ENCODE data around the gene UBALD1. TPM values are rescaled to one million over a fixed set of nuclear protein-coding genes. Genes with fewer than 3 reads are reported as not detected.

Gene UBALD1
- total RNA-seq, 2 donors from 2014 or later: 19.6 to 20.0 TPM

DNA sequence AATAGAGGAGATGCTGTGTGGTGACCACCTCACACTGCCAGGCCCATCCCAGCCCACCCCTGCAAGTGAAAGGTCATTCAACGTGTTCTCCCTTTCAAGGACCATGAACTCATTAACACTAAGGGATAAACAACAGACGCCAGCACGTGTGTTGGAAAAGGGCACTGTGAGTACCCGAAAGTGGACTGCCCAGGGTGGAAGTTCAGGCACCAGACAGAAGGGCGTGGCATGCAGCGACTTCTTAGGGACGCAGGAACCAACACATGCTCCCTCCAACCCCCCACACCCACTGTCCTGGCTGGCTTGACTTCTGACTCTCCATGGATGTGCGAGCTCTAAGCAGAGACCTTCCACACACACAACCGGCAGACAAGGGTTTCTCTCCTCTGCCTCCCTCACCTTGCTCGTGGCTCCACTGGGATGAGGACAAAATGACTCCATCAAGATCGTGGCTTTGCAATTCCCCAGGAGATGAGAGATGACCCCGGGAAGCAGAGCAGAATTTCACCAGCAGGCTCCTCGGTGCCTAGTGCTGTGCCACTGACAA, 11.0 kb downstream of the UBALD1 start:
- intact Hi-C loops (cut with DNase I): no loop called here
- ATAC-seq: no peak
- no peak for DNase-seq

DNA sequence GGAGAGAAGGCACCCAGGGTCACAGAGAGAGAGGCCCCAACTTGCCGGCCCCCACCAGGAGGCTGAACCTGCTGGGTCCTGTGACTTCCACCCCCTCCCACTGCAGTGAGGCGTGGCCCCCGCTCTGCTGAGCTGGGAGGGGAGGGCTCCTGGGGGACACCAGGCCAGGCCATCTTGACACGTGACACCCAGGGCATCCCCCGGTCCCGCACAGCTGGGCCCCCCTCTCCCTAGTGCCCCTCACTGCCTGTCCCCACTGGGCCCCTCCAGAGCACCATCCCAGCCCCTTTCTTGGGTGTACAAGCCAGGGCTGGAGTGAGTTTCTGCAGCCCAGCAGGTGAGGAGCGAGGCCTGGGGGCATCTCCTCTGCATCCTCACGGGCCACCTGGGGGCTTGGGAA, 12.4 kb downstream of the UBALD1 start:
- DNase-seq (no peak), ATAC-seq (no peak)
- intact Hi-C loops (cut with DNase I): no loop called here

DNA sequence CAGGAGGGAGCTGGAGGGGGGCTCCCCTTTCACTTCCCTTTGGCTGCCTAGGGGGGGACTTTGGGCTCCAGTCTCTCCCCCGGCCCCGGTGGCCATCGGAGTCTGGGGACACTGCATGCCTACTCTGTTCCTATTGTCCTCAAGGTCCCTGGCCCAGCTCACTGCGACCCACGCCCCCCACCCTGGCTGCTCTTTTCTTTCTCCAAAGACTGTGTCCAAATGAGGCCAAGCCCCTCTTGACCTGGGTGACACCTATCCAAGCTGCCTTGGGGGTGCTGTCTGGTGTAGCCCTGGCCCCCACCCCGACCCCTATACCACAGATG, 12.9 kb downstream of the UBALD1 start:
- DNase-seq: no peak
- no peak for ATAC-seq
- intact Hi-C loops (cut with DNase I): no loop called here

DNA sequence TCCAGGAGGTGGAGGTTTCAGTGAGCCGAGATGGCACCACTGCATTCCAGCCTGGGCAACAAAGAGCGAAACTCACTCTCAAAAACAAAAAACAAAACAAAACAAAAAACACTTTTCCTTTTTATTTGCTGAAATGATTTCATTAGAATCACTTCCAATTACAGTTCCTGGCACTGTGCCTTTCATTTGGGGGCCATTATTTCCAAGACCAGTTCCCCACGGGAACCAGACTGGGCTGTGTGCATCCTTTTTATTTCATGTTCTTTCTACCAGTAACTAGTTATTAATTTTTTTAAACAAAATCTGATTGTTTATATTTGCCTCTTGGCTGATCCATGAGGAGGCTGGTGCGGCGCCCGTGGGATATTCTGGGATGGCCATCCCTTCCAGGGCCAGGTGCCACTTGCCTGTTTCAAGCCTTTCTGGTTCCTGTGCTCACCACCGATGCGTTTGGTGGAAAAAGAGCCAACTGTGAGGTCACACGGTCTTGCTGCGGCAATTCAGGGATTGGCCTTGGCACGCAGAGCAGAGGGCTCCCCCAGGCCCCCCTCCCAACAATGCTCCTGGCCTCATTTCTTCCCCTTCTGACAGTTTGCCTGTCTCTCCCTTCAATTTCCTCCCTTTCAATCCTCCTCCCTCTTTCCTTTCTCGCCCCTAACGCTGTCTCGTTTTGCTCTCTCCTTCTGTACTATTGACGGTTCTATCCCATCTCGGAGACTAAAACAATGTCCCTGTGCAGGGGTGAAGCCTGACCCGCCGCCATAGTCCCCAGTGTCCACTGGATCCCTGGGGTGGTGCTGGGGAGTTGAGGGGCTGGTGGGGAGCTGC, 13.4 kb downstream of the UBALD1 start:
- intact Hi-C loops (cut with DNase I): no loop called here
- DNase-seq (no peak), ATAC-seq (peak in 1 of 2 donors; percentile 25)

DNA sequence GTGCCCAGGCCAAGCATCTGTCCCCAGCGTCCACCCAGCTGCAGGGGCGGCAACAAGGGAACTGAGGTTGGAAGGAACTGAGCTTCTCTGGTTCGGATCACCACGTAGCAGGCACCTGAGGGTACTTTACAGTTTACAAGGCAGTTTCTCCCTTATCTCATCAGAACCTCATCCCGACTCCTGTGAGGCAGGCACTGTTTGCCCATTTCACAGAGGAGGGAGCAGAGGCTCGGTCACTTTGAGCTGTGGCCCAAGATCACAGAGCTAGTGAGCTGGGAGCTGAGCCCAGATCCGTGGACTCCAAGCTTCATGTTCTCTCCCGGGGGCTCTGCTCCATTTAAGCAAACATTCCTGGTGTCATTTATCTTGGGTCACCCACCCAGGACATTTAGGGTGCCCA, 15.1 kb downstream of the UBALD1 start:
- DNase-seq (no peak), ATAC-seq (no peak)
- intact Hi-C loops (cut with DNase I): no loop called here

DNA sequence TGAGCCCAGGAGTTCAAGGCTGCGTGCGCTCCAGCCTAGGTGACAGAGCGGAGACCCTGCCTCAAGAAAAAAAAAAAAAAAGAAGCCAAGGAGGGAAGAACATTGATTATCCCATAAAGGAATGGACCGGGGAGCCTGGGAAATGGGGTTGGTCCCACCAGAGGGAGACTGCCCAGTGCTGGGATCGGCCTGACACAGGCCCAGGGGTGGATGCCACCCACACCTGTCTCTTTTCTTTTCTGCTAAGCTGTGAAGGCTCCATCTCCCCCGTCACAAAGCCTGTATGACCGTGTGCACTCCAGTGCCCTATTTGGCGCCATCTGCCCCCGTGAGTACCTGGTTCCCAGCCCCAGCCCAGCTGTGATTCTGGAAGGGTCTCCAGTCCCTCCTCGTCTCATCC, 15.7 kb downstream of the UBALD1 start:
- ATAC-seq (no peak), DNase-seq (no peak)
- intact Hi-C loops (cut with DNase I): no loop called here

DNA sequence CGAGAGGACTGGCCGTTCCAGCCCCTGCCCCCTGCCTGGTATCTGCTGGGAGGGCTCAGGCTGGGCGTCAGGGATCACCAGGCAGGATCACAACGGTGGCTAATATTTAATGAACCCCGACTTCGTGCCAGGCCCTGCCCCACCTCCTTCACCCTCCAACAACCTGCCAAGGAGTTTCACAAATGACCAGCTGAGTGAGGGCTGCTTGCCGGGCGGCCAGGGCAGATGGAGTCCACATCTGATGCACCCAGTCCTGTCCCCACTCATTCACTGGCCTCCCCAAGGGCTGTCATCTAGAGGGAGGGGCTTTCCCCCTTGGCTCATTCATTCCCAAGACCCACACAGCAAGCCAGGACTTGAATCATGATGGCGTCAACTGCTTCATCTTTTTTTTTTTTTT, 17.5 kb downstream of the UBALD1 start:
- intact Hi-C loops (cut with DNase I): no loop called here
- ATAC-seq (no peak), DNase-seq (no peak)

DNA sequence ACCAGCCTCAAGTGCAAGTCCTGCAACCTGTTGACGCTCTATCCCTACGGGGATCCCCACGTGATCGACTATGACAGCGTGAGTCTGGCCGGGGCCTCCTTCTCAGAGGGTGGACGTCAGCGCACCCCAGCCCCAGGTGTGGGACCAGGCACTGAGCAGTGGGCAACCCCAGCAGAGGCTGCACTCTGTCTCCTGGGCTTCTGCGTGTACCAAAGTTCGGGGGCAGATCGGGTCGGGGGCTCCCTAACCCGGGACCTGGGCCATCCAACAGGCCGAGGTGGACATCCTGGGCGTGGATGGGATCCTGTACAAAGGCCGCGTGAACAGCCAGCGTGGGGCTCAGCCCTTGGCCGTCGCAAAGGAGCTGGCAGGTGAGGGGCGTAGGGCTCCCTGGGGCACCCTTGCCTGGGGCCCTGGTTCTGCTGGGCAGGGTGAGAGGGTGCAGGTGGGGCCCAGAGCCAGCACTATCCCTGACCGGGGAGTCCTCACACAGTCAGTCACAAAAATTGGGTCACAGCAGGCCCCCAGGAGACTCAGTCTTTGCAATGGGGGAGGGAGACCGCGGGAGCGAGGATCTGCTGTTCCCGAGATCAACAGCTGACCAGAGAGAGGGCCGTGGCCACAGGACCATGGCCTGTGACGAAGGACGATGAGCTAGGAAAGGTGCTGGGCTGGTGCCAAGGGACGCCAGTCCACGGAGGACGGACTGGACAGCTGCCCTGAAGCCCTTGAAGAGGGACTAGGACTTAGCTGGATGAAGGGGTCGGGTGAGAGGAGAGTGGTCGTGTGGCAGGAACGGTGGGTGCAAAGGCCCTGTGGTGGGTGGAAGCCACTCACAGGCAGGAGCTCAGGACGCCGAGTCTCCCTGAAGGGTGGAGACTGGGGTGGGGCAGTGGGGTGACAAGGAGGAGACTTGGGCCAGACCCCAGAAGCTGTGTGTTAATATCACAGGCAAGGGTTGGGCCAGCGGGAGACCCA, 20.0 kb downstream of the UBALD1 start:
- intact Hi-C loops (cut with DNase I): no loop called here
- no peak for ATAC-seq
- DNase-seq: no peak

DNA sequence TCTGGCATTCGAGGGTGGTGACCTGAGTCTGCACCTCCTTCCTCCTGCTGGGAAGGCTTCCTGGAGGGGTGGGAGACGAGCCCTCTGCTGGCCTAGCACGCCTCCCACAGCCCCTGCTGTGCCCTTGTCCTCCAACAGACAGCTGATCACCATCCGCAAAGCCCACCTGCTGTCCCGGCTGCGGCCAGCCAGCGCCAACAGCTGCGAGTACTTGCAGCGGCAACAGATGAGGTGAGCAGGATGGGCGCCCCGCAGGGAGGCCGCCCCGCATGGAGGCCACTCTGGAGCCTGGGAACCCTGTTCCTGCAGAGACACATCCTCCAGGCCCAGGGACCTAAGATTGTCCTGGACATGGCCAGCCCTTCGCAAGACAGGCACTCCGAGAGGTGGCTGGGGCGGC, 21.6 kb downstream of the UBALD1 start:
- DNase-seq (no peak), ATAC-seq (no peak)
- intact Hi-C loops (cut with DNase I): no loop called here

DNA sequence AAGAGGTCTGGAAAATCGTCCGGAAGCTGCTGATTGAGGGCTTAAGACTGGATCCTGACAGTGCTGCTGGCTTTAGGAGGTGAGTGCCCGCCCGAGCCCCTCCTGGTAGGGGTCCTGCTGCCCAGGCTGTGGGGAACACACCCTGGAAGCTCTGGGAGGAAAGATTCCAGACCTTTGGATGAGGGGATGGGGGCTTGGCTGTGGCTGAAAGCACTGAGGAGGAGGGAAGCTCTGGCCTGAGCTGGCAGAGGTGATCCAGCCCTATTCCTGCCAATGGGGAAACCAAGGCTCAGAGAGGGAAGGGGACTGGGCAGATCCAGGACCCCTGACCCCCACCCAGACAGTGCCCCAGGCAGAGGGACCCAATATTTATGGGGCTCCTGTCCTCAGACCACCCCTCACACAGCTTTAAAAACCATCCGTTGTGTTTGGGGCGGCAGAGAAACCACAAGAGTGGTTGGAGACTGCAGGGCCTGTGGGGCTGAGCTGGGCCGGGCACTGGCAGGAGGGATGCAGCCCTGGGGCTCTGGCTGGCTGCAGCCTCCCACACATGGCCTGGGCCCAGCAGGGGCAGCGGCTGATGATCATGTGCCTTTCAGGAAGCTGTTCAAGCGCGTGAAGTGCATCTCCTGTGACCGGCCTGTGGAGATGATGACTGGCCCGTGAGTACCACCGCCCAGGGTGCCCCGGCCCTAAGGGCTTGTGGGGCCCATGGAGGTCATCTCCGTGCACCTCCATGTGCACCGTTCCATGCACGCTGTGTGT, 22.8 kb downstream of the UBALD1 start:
- intact Hi-C loops (cut with DNase I): no loop called here
- ATAC-seq (no peak), DNase-seq (no peak)

DNA sequence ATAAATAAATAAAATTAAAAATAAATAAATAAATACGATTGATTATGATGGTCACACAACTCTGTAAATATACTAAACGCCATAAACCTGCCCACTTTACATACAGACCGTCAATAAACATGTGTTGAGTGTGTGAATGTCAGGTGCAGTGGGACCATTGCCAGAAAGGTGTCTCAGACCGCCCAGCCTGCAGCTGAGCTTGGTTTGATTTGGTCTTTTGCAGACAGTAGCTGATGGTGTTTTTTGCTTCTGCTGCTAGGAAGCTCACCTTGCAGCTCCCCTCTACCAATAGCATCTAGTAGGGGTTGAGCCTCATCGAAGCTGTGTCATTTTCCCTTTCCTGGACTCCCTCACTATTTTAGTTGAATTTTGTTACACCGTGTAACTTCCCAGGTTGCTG, 23.5 kb downstream of the UBALD1 start:
- intact Hi-C loops (cut with DNase I): no loop called here
- ATAC-seq (no peak), DNase-seq (no peak)

DNA sequence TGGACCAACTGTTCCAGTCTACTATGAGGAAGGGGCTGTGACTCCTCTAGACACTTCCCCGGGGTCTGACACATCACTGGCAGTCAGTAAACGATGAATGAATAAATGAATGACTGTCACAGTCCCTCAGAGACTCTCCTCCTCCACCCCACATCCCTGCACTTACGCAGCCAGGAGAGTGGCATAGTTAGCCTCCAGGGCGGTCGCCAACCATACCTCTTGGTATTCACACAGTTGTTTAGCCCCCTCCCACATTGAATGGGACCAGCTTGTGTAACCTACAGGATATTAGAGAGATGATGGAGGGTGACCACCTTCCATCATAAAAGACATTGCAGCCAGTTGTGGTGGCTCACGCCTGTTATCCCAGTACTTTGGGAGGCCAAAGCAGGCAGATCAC, 25.7 kb downstream of the UBALD1 start:
- intact Hi-C loops (cut with DNase I): loop anchor here (10.0 kb wide), 1 partner anchor 84 kb away; no protein-coding TSS in a partner anchor
- DNase-seq (no peak), ATAC-seq (no peak)

DNA sequence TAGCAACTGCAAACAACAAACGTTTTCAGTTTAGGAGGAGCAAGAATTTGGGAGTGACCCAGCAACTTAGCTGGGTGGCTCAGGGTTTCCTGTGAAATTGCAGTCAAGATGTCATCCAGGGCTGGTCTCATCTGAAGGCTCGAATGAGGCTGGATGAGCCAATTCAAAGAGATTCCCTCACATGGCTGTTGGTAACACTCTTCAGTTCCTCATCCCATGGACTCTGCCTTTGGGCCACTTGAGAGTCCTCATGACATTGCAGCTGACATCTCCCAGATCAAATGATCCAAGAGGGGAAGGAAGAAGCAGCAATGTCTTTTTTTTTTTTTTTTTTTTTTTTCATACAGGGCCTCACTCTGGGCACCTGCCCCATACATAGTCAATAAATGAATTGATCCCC, 26.3 kb downstream of the UBALD1 start:
- no peak for DNase-seq
- intact Hi-C loops (cut with DNase I): loop anchor here (10.0 kb wide), 1 partner anchor 84 kb away; no protein-coding TSS in a partner anchor
- no peak for ATAC-seq

DNA sequence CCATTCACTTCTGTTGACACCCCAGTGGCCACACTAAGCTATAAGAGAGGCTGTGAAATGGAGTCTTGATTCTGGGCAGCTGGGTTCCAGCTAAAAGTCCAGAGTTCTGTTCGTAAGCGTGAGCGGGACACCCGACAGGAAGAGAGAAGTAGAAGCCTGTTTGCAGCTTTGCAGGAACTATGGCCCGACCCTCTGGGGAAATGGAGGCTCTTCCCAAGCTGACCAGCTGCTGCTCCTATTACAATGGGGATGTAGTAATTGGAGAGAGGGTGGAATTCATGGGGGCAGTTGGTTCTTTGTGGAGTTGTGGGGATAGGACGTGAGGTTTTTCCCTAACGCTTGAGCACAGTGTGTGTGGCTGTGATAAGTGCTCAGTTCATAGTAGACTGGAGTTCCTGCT, 28.4 kb downstream of the UBALD1 start:
- intact Hi-C loops (cut with DNase I): loop anchor here (10.0 kb wide), 1 partner anchor 81 kb away; no protein-coding TSS in a partner anchor
- ATAC-seq: no peak

DNA sequence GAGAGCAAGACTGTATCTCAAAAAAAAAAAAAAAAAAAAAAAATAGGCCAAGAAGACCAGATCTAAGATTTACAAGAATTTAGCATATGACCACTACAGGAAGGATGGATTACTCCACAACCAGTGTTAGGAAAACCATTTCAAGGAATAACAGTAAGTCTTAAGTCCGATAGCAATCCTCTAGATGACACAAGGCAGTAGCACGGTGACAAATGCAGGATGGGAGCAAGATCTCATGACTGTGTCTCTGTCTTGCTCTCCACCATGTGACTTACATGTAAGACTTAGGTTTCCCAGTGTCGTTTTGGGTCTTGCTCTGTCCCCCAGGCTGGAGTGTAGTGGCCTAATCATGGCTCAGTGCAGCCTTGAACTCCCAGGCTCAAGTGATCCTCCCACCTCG, 30.8 kb downstream of the UBALD1 start:
- DNase-seq (no peak), ATAC-seq (no peak)
- intact Hi-C loops (cut with DNase I): loop anchor here (10.0 kb wide), 1 partner anchor 79 kb away; no protein-coding TSS in a partner anchor

More for the DNA sequence above, 28.4 kb downstream of the UBALD1 start:
- no peak for DNase-seq

DNA sequence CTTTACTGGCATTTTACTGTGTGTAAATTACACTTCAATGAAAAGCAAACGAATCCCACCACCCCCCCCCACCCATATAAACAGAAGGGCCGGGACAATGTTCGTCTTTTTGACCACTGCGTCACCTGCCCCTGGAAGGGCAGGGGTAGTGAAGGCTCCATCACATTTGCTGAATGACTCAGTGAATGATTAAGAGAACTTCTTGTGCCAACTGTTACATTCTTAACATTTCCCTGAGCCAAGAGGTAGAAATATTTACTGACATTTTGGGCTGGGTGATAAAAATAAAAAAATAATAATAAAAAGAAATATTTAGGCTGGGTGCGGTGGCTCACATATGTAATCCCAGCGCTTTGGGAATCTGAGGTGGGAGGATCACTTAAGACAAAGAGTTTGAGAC, 34.4 kb downstream of the UBALD1 start:
- DNase-seq (no peak), ATAC-seq (peak in 1 of 2 donors; percentile 69)
- intact Hi-C loops (cut with DNase I): loop anchor here (10.0 kb wide), 1 partner anchor 75 kb away; no protein-coding TSS in a partner anchor

DNA sequence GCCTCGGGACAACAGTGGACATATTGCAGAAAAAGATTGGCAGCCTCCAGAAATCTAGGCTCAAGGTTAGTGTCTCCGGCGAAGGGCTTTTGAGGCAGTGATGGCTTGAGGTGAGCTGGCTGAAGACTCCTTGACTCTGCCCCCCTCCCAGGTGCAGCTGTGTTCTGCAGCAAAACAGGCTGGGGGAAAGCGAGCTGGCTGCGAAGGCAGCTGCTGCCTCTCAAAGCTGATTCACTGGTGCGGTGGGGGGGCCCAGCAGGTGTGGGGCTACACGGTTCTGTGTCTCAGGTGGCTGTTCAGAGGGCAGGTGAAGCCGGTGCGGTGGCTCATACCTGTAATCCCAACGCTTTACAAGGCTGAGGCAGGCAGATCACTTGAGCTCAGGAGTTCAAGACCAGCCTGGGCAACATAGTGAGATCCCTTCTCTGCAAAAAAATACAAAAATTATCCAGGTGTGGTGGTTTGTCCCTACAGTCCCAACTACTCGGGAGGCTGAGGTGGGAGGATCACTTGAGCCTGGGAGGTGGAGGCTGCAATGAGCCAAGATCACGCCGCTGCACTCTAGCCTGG, 35.6 kb downstream of the UBALD1 start:
- no peak for DNase-seq
- intact Hi-C loops (cut with DNase I): no loop called here
- no peak for ATAC-seq

DNA sequence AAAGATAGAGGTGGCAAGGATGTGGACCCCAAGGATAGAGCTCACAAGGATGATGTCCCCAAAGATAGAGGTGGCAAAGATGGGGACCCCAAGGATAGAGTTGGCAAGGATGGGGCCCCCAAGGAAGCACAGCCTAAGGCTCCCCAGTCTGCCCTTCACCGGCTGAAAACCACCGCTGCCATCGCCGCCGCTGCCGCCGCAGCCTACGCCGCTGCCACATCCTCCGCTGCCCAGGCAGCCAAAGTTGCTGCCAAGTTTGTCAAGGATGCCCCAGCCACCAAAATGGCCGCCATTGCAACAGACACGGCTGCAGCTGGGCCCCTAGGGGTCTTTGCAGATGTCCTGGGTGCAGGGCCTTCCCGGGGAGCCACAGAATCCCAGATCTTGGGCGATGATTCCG, 38.7 kb downstream of the UBALD1 start:
- DNase-seq (no peak), ATAC-seq (no peak)
- intact Hi-C loops (cut with DNase I): no loop called here

All from left cardiac atrium (tissue), 4 donors.